GM12892 (cell line): ENCODE measurements around the gene OR3A1.
"Not testable (repeated sequence)": the region's sequence is repeated elsewhere in the genome, so short reads cannot be mapped to it uniquely, and the experiment has no call there.

Experiments
- POLR2A ChIP-seq: IDR thresholded peaks from 2 replicates; pipeline ENCODE4 v1.6.1; 2011; ENCODE audit warnings: low read depth, low read length, control low read depth
- POLR2AphosphoS5 ChIP-seq: IDR thresholded peaks from 2 replicates; pipeline ENCODE4 v1.6.1; 2011; ENCODE audit warnings: low read depth, low read length, control low read depth
- TAF1 ChIP-seq: IDR thresholded peaks from 2 replicates; pipeline ENCODE4 v1.6.1; 2011; ENCODE audit warnings: low read depth, mild to moderate bottlenecking, control low read depth, low read length, borderline replicate concordance

GRCh38 chr17:3249013-3249412, 49.1 kb downstream of the OR3A1 start:
- TF ChIP-seq POLR2AphosphoS5, POLR2A, TAF1: not testable (repeated sequence)
